ENCODE data around the gene PDZRN4.
"Not testable (repeated sequence)": the region's sequence is repeated elsewhere in the genome, so short reads cannot be mapped to it uniquely, and the experiment has no call there.

Gene PDZRN4

DNA sequence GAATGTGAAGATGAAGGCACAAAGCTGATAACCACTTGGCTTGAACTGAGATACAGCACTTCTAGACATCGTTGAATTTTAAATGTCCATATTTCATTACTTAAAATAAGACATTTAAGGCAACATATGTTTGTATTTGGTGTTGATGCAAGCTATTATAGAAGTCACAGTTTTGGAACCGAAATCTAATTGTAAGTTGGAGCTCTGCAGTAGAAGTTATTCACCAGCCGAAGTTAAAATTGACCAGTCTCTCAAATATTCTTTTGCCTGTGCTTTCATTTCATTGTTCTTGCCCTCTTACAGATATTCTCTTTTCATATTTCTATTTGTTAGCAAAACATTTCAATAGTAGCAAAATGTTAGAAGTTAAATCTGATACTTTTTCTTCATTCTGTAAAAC lies 332.7 kb downstream of the PDZRN4 start:
- DNase-seq: no peak

DNA sequence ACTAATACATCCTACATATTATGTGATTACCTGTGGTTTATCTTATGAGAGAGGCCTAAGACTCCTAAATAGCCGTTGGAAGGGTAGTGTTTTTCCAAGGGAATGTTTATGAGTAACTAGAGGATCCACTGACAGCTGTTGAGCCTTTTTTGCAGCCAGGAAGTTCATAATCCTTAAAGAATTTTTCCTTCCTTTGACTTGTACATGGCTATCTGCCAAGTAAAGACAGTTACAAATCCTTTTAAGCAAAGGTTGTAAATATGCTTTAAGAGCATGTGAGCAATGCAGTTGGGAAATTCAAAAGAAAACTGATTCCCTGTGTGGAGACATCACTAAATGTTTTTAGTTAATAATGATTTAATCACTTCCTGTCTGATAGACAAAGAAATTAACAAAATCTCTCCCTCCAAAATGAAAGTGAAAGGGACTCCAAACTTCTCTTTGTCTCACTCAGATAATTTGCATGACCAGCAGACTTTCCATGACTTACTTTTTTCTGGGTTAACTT lies 333.8 kb downstream of the PDZRN4 start:
- DNase-seq: no peak

DNA sequence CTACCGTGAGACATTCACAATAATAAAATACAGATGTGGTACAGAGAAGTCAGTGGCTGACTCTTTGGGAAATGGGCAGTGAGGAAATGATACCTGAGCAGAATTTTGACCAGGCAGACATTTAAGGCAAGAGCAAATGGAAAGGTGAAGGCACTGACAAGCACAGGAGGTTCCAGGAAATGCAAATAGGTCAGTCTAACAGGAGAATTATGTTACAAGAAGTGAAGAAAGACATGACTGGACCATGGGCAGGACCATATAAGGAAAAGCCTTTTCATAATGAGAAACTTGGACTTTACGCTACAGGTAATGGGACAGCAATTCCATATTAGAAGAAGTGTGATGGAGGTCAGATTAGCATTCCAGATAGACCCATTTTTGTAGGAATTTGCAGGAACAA lies 338.9 kb downstream of the PDZRN4 start:
- DNase-seq: no peak

DNA sequence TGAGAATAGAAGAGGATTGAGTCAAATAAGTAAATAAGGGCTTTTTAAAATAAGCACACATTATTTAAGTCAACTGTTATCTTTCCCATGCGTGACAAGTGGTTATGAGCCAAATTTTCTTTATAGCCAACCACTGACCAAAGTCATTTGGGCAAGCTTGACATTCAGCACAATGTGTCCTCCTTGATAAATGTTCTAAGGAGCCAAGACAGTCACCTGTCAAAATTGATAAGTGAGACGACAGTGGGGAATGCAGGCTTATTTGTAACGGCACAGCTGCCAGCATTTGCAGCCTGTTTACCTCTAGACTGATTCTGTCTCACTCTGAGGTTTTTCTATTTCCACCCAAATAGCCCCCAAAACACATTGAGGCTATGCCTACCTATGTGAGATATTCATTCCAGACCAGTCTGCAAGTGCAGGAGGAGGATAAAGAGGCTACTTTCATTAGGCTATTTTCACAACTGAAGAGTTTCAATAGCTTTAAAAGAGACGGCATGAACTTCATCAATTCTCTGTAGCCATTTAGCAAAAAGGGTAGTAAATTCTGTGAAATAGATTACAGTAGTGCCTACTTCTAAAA lies 339.5 kb downstream of the PDZRN4 start:
- no peak for DNase-seq

DNA sequence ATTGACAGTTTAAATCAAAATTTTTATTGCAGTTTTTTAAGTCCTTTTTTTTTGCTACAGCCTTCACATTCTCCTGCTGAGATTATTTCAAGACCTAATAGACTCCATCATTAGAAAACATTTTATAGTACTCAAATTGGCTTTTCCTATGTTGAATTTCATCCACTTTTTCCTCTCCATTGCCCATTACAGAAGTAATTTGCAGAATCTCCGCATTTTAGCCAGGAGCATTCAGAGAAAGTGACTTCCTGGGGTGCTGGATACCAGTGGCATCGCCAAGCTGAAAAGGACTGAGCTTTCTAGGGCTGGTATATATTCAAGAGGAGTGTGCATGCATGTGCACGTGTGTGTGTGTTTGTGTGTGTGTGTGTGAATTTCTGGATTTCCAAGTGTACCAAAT lies 340.8 kb downstream of the PDZRN4 start:
- no peak for DNase-seq

DNA sequence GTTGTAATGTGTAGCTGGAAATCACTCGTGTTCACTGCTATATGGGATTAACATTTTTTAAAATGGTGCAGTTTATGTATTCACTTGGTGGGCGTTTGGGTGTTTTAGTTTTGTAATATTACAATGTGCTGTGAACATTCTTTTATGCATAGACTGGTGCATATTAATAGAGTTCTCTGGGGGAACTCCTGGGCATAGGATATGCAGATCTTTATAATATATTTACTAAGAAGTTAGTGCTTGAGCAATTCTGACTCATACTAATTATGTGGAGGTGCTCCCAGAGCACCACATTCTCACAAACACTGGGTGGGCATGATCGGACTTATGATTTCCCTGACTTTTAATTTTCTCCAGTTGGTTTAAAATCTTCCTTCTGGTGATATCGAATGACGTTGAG lies 342.3 kb downstream of the PDZRN4 start:
- no peak for DNase-seq

DNA sequence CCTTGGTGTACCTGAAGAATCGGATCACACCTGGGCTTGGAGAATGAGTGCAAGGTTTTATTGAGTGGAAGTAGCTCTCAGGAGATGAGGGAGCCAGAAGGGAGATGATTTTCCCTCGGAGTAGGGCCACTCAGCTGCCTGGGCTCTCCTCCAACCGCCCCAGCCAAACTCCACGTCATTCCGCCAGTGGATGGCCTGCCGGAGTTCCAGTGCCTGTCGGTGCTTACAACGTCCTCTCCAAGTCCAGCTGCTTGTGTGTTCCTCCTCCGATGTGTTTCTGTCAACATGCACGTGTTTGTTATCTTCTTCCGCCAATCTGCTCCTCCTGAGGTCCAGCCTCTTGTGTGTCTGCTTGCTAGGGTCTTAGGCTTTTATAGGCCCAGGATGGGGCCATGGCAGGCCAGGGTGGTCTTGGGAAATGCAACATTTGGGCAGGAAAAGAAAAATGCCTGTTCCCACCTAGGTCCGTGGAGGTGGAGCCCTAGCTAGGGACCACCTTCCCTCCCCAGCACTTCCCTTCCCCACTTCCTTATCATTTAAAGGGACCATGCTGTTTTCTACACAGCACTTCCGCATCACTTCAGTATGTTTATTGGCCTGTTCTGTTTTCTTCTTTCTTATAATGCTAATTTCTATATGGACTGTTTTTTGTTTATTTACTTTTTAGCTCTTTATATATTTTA lies 343.2 kb downstream of the PDZRN4 start:
- DNase-seq: no peak

DNA sequence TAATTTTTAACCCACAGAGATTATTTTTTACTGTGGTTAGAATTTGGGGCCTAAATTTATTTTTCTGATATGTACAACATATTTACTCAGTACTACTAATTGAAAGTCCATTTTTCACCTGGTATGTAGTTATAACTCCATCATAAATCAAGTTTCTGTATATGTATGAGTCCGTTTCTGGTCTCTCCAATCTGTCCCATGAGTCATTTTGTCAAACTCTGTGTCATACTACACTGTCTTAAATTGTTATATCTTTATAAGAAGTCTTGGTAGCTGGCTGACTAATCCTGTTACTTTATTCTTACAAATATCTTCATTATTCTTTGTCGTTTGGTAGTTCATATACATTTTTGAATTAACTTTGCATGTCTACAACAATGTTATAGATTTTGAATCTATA lies 344.0 kb downstream of the PDZRN4 start:
- DNase-seq: no peak

DNA sequence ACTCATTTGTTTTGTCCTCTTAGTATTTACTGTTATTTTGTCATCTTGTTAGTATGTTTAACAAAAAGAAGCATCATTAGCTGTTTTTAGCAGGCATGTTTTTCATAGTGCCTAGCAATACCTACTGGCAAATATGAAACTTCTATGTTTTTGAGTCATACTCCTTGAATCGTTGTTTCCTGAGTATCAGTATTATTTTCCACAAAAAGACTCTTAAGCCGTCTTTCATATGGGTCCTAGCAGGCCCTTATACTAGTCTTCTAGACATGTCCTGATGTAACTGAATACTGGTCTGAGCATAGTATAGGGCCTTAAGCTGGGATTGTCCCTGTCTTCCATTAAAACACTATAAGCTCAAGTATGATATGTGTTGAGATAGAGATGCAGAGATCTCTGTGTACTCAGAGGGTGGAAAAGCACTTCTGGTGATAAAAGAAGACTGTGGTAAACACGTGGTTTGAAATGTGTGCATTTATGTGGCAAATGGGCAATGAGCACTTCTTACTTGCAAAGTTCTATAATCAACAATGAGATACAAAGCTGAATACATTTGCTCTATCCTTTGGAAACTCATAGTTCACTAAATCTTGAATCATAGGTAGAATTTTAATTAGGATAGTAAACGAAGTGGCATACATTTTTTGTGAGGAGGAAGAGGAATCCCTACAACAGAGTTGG lies 348.8 kb downstream of the PDZRN4 start:
- DNase-seq: no peak

DNA sequence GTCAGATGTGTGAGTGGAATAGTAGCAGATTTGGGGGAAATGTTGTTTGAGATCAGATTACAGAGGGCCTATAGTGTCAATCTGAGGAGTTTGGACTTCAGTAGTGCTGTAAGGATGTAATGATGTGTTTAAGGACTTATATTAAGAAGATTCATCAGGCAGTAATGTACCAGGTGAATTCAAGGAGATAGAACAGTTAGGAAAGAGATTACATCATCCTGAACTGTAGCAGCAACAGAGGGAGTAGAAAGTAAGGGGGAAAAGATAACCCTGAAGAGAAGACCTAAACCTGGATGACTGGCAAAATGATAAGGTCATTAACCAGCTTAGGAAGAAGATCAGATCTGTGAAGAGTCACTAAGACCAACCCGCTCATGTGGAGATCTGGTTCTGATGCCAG lies 349.4 kb downstream of the PDZRN4 start:
- no peak for DNase-seq

DNA sequence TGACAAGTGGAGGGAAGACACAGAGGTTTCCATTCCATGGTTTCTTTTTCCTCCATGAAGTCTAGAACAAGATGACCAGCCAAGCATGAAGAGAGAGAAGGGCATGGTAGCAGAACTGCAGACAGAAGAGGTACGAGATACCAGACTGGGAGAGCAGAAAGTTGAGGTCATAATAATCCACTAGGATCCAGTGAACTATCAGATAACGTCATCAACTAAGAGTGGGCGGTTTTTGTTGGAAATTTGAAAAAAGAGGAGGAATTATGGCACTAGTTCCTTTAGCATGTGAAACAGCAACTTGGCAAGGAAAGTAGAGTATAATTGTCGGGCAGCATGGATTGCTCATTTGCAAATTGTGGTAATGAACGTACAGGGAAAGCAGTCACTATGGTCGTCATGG lies 357.6 kb downstream of the PDZRN4 start:
- no peak for DNase-seq

DNA sequence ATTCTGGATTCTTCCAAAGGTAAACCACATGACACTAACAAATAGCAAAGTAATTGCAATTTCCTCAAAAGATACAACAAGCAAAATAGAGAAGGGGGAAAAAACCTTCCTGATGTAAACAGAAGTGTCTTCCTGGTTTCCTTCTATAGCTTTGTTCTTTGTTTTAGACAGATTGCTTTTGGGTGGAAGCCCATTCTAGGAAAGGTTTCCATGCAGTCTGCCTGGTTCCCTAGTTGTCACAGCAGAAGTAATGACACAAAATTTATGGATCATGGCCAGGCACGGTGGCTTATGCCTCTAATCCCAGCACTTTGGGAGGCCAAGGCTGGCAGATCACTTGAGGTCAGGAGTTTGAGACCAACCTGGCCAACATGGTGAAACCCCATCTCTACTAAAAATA lies 359.0 kb downstream of the PDZRN4 start:
- DNase-seq: not testable (repeated sequence)

DNA sequence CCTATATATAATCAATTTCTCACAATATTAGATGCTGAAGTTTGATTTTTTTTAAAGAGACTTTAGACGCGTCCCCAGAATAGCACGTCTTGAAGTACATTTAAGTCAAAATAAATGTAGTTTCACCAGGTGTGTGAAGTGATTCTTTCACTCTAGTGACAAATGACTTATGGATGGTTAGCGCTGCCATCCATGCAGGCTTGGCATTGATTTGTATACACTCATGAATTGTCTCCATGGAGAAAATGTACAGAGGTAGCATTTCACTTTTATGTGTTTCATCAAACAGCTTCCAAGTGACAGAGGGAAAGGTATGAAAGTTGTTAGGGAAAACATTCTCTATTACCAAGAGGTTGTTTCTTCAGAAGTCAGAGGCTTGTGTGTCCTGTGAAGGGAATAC lies 360.8 kb downstream of the PDZRN4 start:
- no peak for DNase-seq

DNA sequence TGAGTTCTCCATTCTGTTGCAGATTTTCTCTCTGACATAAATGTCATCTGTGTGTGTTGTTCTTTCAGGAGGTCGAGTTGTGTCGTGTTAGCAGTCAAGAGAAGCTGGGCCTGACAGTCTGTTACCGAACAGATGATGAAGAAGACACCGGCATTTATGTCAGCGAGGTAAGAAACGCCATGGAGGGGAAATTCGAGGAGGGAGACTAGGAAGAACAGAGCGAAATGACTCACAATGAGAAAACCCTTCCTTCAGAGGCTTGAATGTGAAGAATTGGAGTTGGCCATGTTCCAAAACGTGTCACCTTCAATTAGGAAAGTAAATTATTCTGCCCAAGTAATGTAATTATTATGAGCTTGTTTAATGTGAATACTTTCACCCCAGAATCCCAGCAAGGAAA lies 364.5 kb downstream of the PDZRN4 start:
- DNase-seq: no peak

DNA sequence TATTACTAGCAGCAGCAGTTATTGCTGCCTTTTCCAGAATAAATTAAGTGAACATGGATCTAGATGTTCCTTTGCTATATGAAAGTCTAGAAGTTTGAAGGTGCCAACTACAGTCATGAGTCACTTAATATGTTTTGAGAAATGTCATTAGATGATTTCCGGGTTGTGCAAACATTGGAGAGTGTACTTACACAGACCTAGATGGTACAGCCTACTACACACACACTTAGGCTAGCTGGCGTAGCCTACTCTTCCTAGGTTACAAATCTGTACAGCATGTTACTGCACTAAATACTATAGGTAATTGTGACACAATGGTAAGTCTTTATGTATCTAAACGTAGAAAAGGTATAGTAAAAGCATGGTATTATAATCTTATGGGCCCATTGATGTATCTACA lies 368.1 kb downstream of the PDZRN4 start:
- DNase-seq: no peak

DNA sequence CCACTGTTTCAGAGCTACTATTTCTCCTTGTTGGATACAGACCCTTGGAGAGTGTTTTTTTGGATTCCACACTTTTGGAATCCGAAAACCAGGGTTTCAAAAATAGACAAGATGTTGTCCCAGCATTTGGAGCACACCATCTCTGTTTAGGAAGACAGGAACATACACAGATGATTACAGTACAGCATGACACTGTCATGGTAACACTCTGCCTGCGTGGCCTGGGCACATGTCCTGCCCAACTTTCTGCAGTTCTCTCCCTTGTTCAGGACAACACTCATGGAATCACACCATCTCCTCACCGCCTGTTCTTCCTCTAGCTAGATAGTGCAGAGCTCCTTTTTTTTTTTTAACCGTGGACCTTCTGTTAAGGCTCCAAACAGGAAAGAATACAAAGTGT lies 369.2 kb downstream of the PDZRN4 start:
- DNase-seq: no peak

DNA sequence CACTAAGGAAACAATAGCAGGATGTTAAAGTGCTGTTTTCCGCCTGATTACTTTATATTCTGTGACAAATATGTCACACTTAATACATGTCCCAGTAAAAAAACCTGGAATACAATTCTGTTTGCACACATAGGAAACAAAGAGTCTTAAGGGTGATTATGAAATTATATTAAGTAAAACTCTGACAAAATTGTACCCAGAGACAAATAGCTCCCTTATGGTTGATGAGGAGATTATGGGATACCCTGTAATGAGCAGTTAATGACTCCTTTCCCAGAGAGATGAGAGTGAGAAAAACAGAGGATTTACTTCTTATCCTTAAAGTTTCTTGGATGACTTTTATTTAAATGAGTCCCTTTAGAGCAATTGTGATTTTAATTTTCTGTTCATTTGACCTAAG lies 370.6 kb downstream of the PDZRN4 start:
- no peak for DNase-seq

DNA sequence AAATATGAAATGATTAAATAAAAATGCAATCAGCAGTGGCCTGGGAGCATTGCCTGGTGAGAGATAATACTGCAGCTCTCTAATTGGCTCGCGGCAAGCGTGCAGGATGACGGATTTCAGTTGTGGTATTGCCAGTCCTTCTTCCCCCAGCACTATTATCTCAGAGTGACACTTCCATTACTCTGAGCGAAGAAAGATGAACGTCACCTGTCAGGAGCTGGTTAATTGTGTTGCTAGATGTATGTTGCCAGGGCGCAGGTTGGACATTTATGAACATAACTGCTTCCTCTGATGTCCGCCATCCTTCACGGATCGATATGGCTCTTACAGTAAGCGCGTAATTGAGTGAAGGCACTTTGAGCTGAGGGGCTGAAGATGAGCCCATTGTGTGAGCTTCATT lies 374.9 kb downstream of the PDZRN4 start:
- no peak for DNase-seq

DNA sequence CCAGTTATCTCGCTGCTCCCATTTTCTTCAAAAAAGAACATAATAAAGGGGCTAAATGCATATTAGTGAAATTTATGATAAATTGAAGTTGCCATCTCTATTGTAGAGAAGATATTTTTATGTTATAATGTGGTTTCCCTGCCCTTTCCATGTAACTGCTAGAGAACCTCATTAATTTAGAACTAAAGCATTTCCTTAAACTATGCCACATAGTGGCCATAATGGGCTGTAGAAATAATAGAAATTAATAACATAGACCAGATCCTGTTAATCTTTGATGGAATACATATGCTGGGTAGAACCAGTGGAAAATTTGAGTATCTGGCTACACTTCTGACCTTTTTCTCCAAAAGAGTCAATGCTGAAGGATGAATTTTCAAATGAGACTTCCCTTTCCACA lies 376.7 kb downstream of the PDZRN4 start:
- no peak for DNase-seq

DNA sequence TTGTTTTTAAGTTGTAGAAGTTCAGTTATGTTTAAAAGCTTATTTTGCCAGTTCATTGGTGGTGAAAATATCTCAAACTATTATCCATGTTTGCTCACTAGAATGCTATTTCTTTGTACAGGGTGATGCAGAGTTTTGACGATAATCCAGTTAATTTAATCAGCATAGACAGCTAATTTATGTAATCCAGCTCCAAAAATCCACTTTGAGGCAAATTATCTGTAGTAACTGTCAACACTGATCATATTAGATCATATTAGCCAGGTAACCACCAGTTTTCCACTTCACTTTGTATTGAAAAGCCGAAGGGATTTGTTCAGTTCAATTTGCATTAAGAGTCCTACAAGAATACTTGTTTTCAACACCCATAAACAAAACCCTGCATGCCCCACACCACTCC lies 378.6 kb downstream of the PDZRN4 start:
- no peak for DNase-seq

DNA sequence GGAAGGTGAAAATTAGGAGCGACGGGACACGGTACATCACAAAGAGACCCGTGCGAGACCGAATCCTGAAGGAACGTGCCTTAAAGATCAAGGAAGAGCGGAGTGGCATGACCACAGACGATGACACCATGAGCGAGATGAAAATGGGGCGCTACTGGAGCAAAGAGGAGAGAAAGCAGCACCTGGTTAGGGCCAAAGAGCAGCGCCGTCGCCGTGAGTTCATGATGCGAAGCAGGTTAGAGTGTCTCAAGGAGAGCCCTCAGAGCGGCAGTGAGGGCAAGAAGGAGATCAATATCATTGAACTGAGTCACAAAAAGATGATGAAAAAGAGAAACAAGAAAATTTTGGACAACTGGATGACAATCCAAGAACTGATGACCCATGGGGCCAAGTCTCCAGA lies 385.3 kb downstream of the PDZRN4 start:
- no peak for DNase-seq

DNA sequence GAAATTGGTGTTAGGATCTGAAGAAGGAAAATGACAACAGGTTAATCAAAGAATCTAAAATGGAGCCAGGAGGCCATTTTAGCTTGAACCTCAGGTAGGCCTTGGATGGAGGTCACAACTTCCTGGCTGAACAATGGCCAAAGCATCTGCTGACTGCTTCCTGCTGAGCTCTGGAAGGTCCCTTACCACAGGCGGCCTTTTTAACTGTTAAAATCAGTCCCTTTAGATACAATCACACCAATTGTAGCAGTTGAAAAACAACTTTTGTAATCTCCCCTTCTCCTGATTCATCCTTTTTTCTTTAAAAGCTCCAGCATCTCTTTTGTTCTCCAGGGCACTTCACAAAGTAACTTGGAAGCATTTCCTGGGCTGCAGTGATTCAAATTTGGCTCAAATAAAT lies 388.8 kb downstream of the PDZRN4 start:
- DNase-seq: no peak

DNA sequence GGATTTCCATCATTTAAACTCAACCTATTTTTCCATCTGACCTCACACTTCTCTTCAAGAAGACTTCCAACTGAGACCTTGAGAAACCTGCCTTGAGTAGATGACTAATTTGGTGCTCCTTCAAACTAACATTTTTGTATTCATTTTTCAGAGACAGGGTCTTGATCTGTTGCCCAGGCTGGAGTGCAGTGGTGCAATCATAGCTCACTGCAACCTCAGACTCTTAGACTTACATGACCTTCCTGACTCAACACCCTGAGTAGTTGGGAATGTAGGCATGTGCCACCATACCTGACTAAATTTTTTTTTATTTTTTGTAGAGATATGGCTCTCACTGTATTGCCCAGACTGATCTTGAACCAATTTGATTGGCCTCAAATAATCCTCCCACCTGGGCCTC lies 389.9 kb downstream of the PDZRN4 start:
- no peak for DNase-seq

DNA sequence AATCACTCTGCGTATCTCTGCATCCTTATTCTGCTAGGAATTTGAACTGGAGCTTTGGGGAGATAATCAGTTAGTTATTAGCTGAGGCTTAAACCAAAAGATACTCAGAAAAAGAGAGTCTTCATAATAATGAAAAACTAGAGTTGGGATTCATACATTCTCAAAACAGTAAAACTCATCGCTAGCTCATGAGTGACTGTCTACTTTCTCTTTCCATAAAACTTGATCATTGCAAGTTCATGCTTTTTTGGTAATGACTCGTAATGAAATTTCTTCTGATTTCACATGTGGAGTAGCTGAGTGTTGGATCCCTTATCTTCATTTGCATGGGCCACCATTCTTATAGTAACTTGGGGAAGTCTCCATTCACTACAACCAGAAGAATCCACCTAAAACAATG lies 397.7 kb downstream of the PDZRN4 start:
- no peak for DNase-seq

DNA sequence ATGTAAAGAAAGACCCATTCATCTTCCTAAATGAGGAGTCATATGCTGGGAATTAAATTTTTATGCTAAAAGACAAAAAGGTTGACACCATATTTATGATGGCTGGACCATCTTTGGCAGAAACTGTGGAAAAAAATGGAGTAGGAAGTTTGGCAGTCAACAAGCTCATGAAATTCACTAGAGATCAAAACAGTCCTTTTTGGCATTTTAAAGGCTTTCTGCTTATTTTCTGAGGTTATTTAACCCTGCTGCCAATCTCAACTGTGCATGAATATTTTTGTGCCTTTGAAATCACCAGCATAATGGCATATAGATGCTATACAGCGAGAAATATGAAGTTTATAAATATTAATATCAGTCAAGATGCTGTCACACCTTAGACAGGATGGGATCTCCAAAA lies 399.5 kb downstream of the PDZRN4 start:
- DNase-seq: no peak
